HG03135 (cell line): Measurements from ENCODE around the gene CCDC186.

Source experiments
- ATAC-seq: cut with Tn5 transposase; IDR thresholded peaks from one replicate; pipeline ENCODE4 v1.9.1; 2021; ENCODE audit warnings: mild to moderate bottlenecking, moderate library complexity; ENCODE audit not compliant: unreplicated experiment

CCDC186 gene

GRCh38 chr10:114115661-114116445 lies 58.1 kb downstream of the CCDC186 start:
- no peak for ATAC-seq

GRCh38 chr10:114110174-114110972 lies 63.6 kb downstream of the CCDC186 start:
- ATAC-seq = no peak

GRCh38 chr10:114103284-114103683 lies 70.7 kb downstream of the CCDC186 start:
- ATAC-seq = no peak

- ATAC-seq = no peak
Measured at GRCh38 chr10:114102256-114102655, 71.7 kb downstream of the CCDC186 start.

- no peak for ATAC-seq
Measured at GRCh38 chr10:114100848-114101741, 72.9 kb downstream of the CCDC186 start.

GRCh38 chr10:114096864-114097263 lies 77.1 kb downstream of the CCDC186 start:
- ATAC-seq = no peak

GRCh38 chr10:114095559-114096337 lies 78.3 kb downstream of the CCDC186 start:
- ATAC-seq = no peak

GRCh38 chr10:114094795-114095194 lies 79.2 kb downstream of the CCDC186 start:
- ATAC-seq = no peak

- no peak for ATAC-seq
Measured at GRCh38 chr10:114087655-114088054, 86.3 kb downstream of the CCDC186 start.

- ATAC-seq = no peak
Measured at GRCh38 chr10:114087255-114087654, 86.7 kb downstream of the CCDC186 start.

GRCh38 chr10:114084215-114084614 lies 89.8 kb downstream of the CCDC186 start:
- ATAC-seq = no peak

- ATAC-seq = no peak
Measured at GRCh38 chr10:114083040-114083439, 91.0 kb downstream of the CCDC186 start.

GRCh38 chr10:114081911-114082583 lies 92.0 kb downstream of the CCDC186 start:
- no peak for ATAC-seq

GRCh38 chr10:114079421-114079820 lies 94.6 kb downstream of the CCDC186 start:
- ATAC-seq = no peak

GRCh38 chr10:114078346-114078745 lies 95.7 kb downstream of the CCDC186 start:
- no peak for ATAC-seq

- no peak for ATAC-seq
Measured at GRCh38 chr10:114077815-114078219, 96.2 kb downstream of the CCDC186 start.

- no peak for ATAC-seq
Measured at GRCh38 chr10:114077347-114077746, 96.7 kb downstream of the CCDC186 start.

- ATAC-seq = no peak
Measured at GRCh38 chr10:114075093-114075492, 98.9 kb downstream of the CCDC186 start.

GRCh38 chr10:114073395-114074186 lies 100.4 kb downstream of the CCDC186 start:
- no peak for ATAC-seq
